H1 (cell line): ENCODE data around the gene CPA1. TPM values are rescaled to one million over a fixed set of nuclear protein-coding genes. Genes with fewer than 3 reads are reported as not detected.

Experiments
- CTCF ChIA-PET: fragments of 300-600 bp; sonication (Branson Sonifier 250); formaldehyde crosslinking; loops from one replicate; lab custom pipeline; 2021; ENCODE audit not compliant: partially characterized antibody; lab: Charles Lee
- POLR2A ChIA-PET: fragments of 300-600 bp; sonication (Branson Sonifier 250); formaldehyde crosslinking; loops from one replicate; lab custom pipeline; 2021; ENCODE audit warnings: inconsistent platforms; ENCODE audit not compliant: partially characterized antibody; lab: Charles Lee
- DNase-seq, 2 experiments: peaks; one replicate each; pipeline versions ENCODE4 v3.0.0 to v3.0.0-alpha.2; 2010 to 2022; ENCODE audit warnings: low spot score in 2 of 2, low read depth in 1 of 2, mixed read lengths in 1 of 2
- FAIRE-seq: peaks from 2 replicates; lab custom pipeline; 2011; peaks lifted over from hg19 to GRCh38; lab: Jason Lieb, UNC
- H2AFZ ChIP-seq: 2 replicates; pipeline ENCODE4 v1.8.1; 2012; ENCODE audit warnings: low read length, inconsistent platforms
- H2AK5ac ChIP-seq: 2 replicates; pipeline ENCODE4 v1.6.1; 2013; ENCODE audit warnings: low read depth, low read length
- H2BK120ac ChIP-seq: replicated peaks from 2 replicates; pipeline ENCODE3; 2013; ENCODE audit warnings: low read depth, low read length, inconsistent platforms
- H2BK12ac ChIP-seq: 2 replicates; pipeline ENCODE4 v1.6.1; 2013; ENCODE audit warnings: low read depth, low read length
- H2BK15ac ChIP-seq: 2 replicates; pipeline ENCODE4 v1.6.1; 2013; ENCODE audit warnings: low read length
- H2BK20ac ChIP-seq: 2 replicates; pipeline ENCODE4 v1.6.1; 2013; ENCODE audit warnings: low read length
- H2BK5ac ChIP-seq: 2 replicates; pipeline ENCODE4 v1.6.1; 2013; ENCODE audit warnings: low read depth, low read length
- H3K14ac ChIP-seq: 2 replicates; pipeline ENCODE4 v1.6.1; 2013; ENCODE audit warnings: inconsistent platforms; ENCODE audit not compliant: insufficient read length
- H3K18ac ChIP-seq: 2 replicates; pipeline ENCODE4 v1.6.1; 2013; ENCODE audit warnings: low read length; ENCODE audit errors: extremely low read depth
- H3K23ac ChIP-seq: 2 replicates; pipeline ENCODE4 v1.6.1; 2013; ENCODE audit warnings: inconsistent platforms; ENCODE audit not compliant: insufficient read length
- H3K23me2 ChIP-seq: 2 replicates; pipeline ENCODE4 v1.6.1; 2013; ENCODE audit warnings: low read depth, low read length
- H3K27ac ChIP-seq: 2 replicates; pipeline ENCODE4 v1.6.1; 2011; ENCODE audit warnings: low read depth, low read length, inconsistent platforms
- H3K27me3 ChIP-seq, 4 experiments: replicated peaks in 1 of 4; 1 replicate in 1 of 4; 2 replicates in 3 of 4; pipeline versions ENCODE4 v1.6.1 to v1.8.1; 2011 to 2013; ENCODE audit warnings: low read length in 3 of 4, mild to moderate bottlenecking in 3 of 4, inconsistent platforms in 2 of 4, mixed read lengths in 2 of 4, moderate library complexity in 1 of 4; ENCODE audit not compliant: control insufficient read depth in 3 of 4, insufficient read depth in 3 of 4; ENCODE audit errors: extremely low read depth in 1 of 4
- H3K36me3 ChIP-seq, 4 experiments: 2 replicates each; pipeline versions ENCODE4 v1.6.1 to v1.8.1; 2011 to 2013; ENCODE audit warnings: mild to moderate bottlenecking in 4 of 4, low read length in 3 of 4, moderate library complexity in 2 of 4, control low read depth in 1 of 4, inconsistent platforms in 1 of 4; ENCODE audit not compliant: insufficient read depth in 4 of 4, control insufficient read depth in 2 of 4
- H3K4ac ChIP-seq: replicated peaks from 2 replicates; pipeline ENCODE3; 2013; ENCODE audit warnings: low read length, low read depth, mixed read lengths, inconsistent platforms; ENCODE audit not compliant: insufficient read length
- H3K4me1 ChIP-seq, 4 experiments: replicated peaks in 1 of 4; 1 replicate in 1 of 4; 2 replicates in 3 of 4; pipeline versions ENCODE4 v1.6.1 to v1.8.1; 2011 to 2013; ENCODE audit warnings: low read length in 3 of 4, inconsistent platforms in 2 of 4, mixed read lengths in 1 of 4; ENCODE audit not compliant: insufficient read depth in 4 of 4, control insufficient read depth in 3 of 4
- H3K4me2 ChIP-seq, 2 experiments: 2 replicates each; pipeline versions ENCODE4 v1.6.1 to v1.8.1; 2011 to 2013; ENCODE audit warnings: low read depth in 2 of 2, low read length in 2 of 2, control low read depth in 1 of 2, inconsistent platforms in 1 of 2, mild to moderate bottlenecking in 1 of 2; ENCODE audit not compliant: insufficient read depth in 1 of 2
- H3K4me3 ChIP-seq, 4 experiments: fragments of 200-600, 300-600 bp in 1 of 4; sonication (generic), shearing (Covaris generic), sonication (Bioruptor Twin) in 1 of 4; 2 replicates each; pipeline versions ENCODE4 v1.5.1 to v1.8.1; 2011 to 2016; ENCODE audit warnings: low read length in 4 of 4, low read depth in 3 of 4, control low read depth in 2 of 4, inconsistent platforms in 2 of 4, mild to moderate bottlenecking in 2 of 4, mixed read lengths in 1 of 4, moderate library complexity in 1 of 4; ENCODE audit not compliant: insufficient read depth in 2 of 4; ENCODE audit errors: extremely low read depth in 1 of 4
- H3K56ac ChIP-seq: replicated peaks from 2 replicates; pipeline ENCODE3; 2013; ENCODE audit warnings: low read depth, mild to moderate bottlenecking, mixed read lengths, low read length, inconsistent platforms; ENCODE audit not compliant: insufficient read length
- H3K79me1 ChIP-seq: 2 replicates; pipeline ENCODE4 v1.6.1; 2013; ENCODE audit warnings: low read depth, low read length, control low read depth
- H3K79me2 ChIP-seq, 2 experiments: 2 replicates each; pipeline versions ENCODE4 v1.6.1 to v1.8.1; 2012 to 2013; ENCODE audit warnings: low read length in 2 of 2, mild to moderate bottlenecking in 2 of 2, inconsistent platforms in 1 of 2; ENCODE audit not compliant: insufficient read depth in 2 of 2, control insufficient read depth in 1 of 2
- H3K9ac ChIP-seq, 4 experiments: replicated peaks in 1 of 4; 1 replicate in 1 of 4; 2 replicates in 3 of 4; pipeline versions ENCODE4 v1.6.1 to v1.8.1; 2011 to 2013; ENCODE audit warnings: low read depth in 3 of 4, low read length in 3 of 4, control low read depth in 2 of 4, mild to moderate bottlenecking in 2 of 4, moderate library complexity in 2 of 4, inconsistent platforms in 1 of 4; ENCODE audit errors: extremely low read depth in 1 of 4
- H3K9me3 ChIP-seq, 2 experiments: 2 replicates each; pipeline versions ENCODE4 v1.6.1 to v1.8.1; 2012 to 2013; ENCODE audit warnings: mild to moderate bottlenecking in 2 of 2, moderate library complexity in 2 of 2, control low read depth in 1 of 2, inconsistent platforms in 1 of 2, low read depth in 1 of 2, low read length in 1 of 2, mixed read lengths in 1 of 2; ENCODE audit not compliant: insufficient read depth in 2 of 2
- H4K20me1 ChIP-seq, 2 experiments: replicated peaks in 1 of 2; 2 replicates each; pipeline versions ENCODE3 to v1.8.1; 2011 to 2013; ENCODE audit warnings: inconsistent platforms in 2 of 2, low read length in 2 of 2, mild to moderate bottlenecking in 1 of 2; ENCODE audit not compliant: insufficient read depth in 2 of 2, control insufficient read depth in 1 of 2
- H4K5ac ChIP-seq: 2 replicates; pipeline ENCODE4 v1.6.1; 2013; ENCODE audit warnings: low read length, low read depth, mixed read lengths, inconsistent platforms; ENCODE audit not compliant: insufficient read length
- H4K8ac ChIP-seq: 2 replicates; pipeline ENCODE4 v1.8.0; 2013; ENCODE audit warnings: mild to moderate bottlenecking, moderate library complexity, low read length, inconsistent platforms; ENCODE audit not compliant: insufficient read depth; ENCODE audit errors: extremely low read depth
- H4K91ac ChIP-seq: replicated peaks from 2 replicates; pipeline ENCODE3; 2013; ENCODE audit warnings: low read length, mixed read lengths, inconsistent platforms; ENCODE audit not compliant: insufficient read length
- CHD1 ChIP-seq: IDR thresholded peaks from 2 replicates; pipeline ENCODE4 v1.6.1; 2012; ENCODE audit warnings: low read depth, low read length, improper control_type of control experiment
- CHD2 ChIP-seq: IDR thresholded peaks from 2 replicates; pipeline ENCODE4 v1.6.1; 2012; ENCODE audit warnings: low read length, improper control_type of control experiment
- CREB1 ChIP-seq: IDR thresholded peaks from 2 replicates; pipeline ENCODE4 v1.6.1; 2012; ENCODE audit warnings: inconsistent platforms
- E2F6 ChIP-seq: IDR thresholded peaks from 2 replicates; pipeline ENCODE4 v1.6.1; 2012; ENCODE audit warnings: inconsistent platforms
- GABPA ChIP-seq: IDR thresholded peaks from 2 replicates; pipeline ENCODE4 v1.6.1; 2011; ENCODE audit warnings: mild to moderate bottlenecking, low read length, moderate library complexity, borderline replicate concordance; ENCODE audit not compliant: insufficient read depth
- KDM5A ChIP-seq: fragments of 200-600 bp; IDR thresholded peaks from 2 replicates; pipeline ENCODE4 v1.7.1; 2012; ENCODE audit warnings: mild to moderate bottlenecking, low read length, inconsistent platforms, mixed read lengths
- MAFK ChIP-seq: IDR thresholded peaks from 2 replicates; pipeline ENCODE4 v1.6.1; 2012; ENCODE audit warnings: low read depth, mild to moderate bottlenecking, improper control_type of control experiment, low read length
- NANOG ChIP-seq: IDR thresholded peaks from 2 replicates; pipeline ENCODE4 v1.6.1; 2011; ENCODE audit warnings: low read length, low read depth, mild to moderate bottlenecking, inconsistent platforms; ENCODE audit not compliant: insufficient read depth, poor library complexity, severe bottlenecking
- RFX5 ChIP-seq: IDR thresholded peaks from 2 replicates; pipeline ENCODE4 v1.6.1; 2011; ENCODE audit warnings: low read depth, low read length, improper control_type of control experiment, borderline replicate concordance
- SIRT6 ChIP-seq: IDR thresholded peaks from one replicate; pipeline ENCODE4 v1.7.1; 2012; ENCODE audit warnings: low read length, inconsistent platforms
- SUZ12 ChIP-seq: fragments of 200-600 bp; sonication (generic); IDR thresholded peaks from 2 replicates; pipeline ENCODE4 v1.6.1; 2012; ENCODE audit warnings: mild to moderate bottlenecking, inconsistent platforms, low read length, moderate library complexity, mixed read lengths
- TAF1 ChIP-seq: IDR thresholded peaks from 2 replicates; pipeline ENCODE4 v1.6.1; 2011; ENCODE audit warnings: mild to moderate bottlenecking, low read depth, low read length
- YY1 ChIP-seq: IDR thresholded peaks from 2 replicates; pipeline ENCODE4 v1.6.1; 2011; ENCODE audit warnings: low read depth, mild to moderate bottlenecking, low read length
- ZNF274 ChIP-seq: IDR thresholded peaks from 2 replicates; pipeline ENCODE4 v1.7.0; 2012; ENCODE audit warnings: low read length, borderline replicate concordance; ENCODE audit errors: extremely low read depth
- WGBS, 2 experiments: shearing (Covaris generic) in 1 of 2; methylation state at CpG; one replicate each; pipeline versions ENCODE4 v1.1.6 to v1.1.7; 2013 to 2015; ENCODE audit warnings: low lambda C conversion rate in 2 of 2, mixed read lengths in 2 of 2, inconsistent platforms in 1 of 2, low coverage in 1 of 2, missing lambda C conversion rate in 1 of 2; ENCODE audit not compliant: insufficient replicate concordance in 2 of 2, insufficient coverage in 1 of 2, insufficient read length in 1 of 2; ENCODE audit errors: extremely low coverage in 1 of 2, missing lambda C conversion rate in 1 of 2; 5-methylcytosine and 5-hydroxymethylcytosine counted together
- polyA plus RNA-seq, 7 experiments: library from polyadenylated mRNA; depleted of rRNA in 3 of 7; stranded (reverse) in 5 of 7; unstranded in 2 of 7; fragments of >200 nt in 5 of 7; fragments of 200-250 nt in 2 of 7; gene quantifications; 1 replicate in 5 of 7; 2 replicates in 1 of 7; 4 replicates in 1 of 7; pipeline versions ENCODE4 v1.2.1 to v1.2.3, GENCODE V29; 2011 to 2013; ENCODE audit warnings: missing spikeins in 2 of 7, mixed read lengths in 2 of 7
- total RNA-seq: library from RNA; stranded (reverse); fragmentation: NEBNext Ultra II Directional; extraction: Animal tissue kit (Norgen Biotek cat#: 25700); gene quantifications from 2 replicates; pipeline ENCODE4 v1.2.1, GENCODE V29; 2021

The CPA1 gene
- total and polyA plus RNA-seq, 2 of the 8 experiments (the other 6 are each of a cell fraction or from before 2014, with no cell fraction given), result not detected

GRCh38 chr7:130334274-130334673 lies 46.0 kb upstream of the CPA1 start:
- no peaks in the 10 kb centered on the region for H3K79me1 ChIP-seq
- WGBS, 2 experiments, result 92% methylated on average over 6 of the region's 6 CpGs; no CpG with 5 or more reads in 1 of the 2 experiments

More at GRCh38 chr7:130334274-130334673, 46.0 kb upstream of the CPA1 start:
- ChIA-PET POLR2A (interaction anchor here (0.7 kb wide), 1 partner anchor 375 kb away, joined by 3 read pairs; no protein-coding TSS in a partner anchor), CTCF (interaction anchor here (0.9 to 1.7 kb wide), 4 partner anchors 10 to 387 kb away, joined by 3 to 4 read pairs (median 3); no protein-coding TSS in a partner anchor)
- Histone ChIP-seq H3K79me2 (no peaks in the 10 kb centered on the region), H3K56ac (no peak overlapping the region), H2BK15ac (no peak overlapping the region), H4K5ac (no peak overlapping the region), H3K4me2 (no peak overlapping the region), H3K36me3 (no peaks in the 10 kb centered on the region), H3K4me3 (no peak overlapping the region), H3K9ac (no peak overlapping the region), H4K20me1 (no peaks in the 10 kb centered on the region), H3K4me1 (peaks cover 0 to 13% (median 7%) of the 10 kb centered on the region in 4 experiments; a peak in 5 of 7 replicates), H4K8ac (no peak overlapping the region), H3K27ac (no peak overlapping the region), H2BK120ac (no peak overlapping the region), H3K14ac (no peak overlapping the region), H2AK5ac (no peak overlapping the region), H3K23ac (no peak overlapping the region), H2BK5ac (no peak overlapping the region), H3K9me3 (no peaks in the 10 kb centered on the region), H3K4ac (no peak overlapping the region), H3K18ac (no peak overlapping the region), H2AFZ (no peak overlapping the region), H2BK12ac (no peak overlapping the region), H3K23me2 (no peaks in the 10 kb centered on the region), H3K27me3 (no peaks in the 10 kb centered on the region), H4K91ac (no peak overlapping the region), H2BK20ac (no peak overlapping the region)
- FAIRE-seq (no peak), DNase-seq (no peak)
- TF ChIP-seq E2F6, result no peak
- no peak for TF ChIP-seq TAF1
- no peak for TF ChIP-seq SIRT6
- TF ChIP-seq CHD1, result no peak
- no peak for TF ChIP-seq CHD2
- no peak for TF ChIP-seq SUZ12
- TF ChIP-seq KDM5A, result no peak
- no peak for TF ChIP-seq NANOG
- no peak for TF ChIP-seq YY1
- no peak for TF ChIP-seq CREB1
- TF ChIP-seq GABPA, result no peak
- no peak for TF ChIP-seq MAFK
- TF ChIP-seq ZNF274, result no peak
- no peak for TF ChIP-seq RFX5
